Measurements from ENCODE around the gene WARS2.

The WARS2 gene

GRCh38 chr1:119011116-119011515 is 129.3 kb downstream of the WARS2 start:
- no peak for DNase-seq

- no peak for DNase-seq
Observed at GRCh38 chr1:119010201-119010600, 130.3 kb downstream of the WARS2 start.

GRCh38 chr1:119009312-119009655 is 131.2 kb downstream of the WARS2 start:
- DNase-seq, result no peak

GRCh38 chr1:119008483-119009311 is 131.8 kb downstream of the WARS2 start:
- peak; percentile 49 for DNase-seq

GRCh38 chr1:119007670-119008482 is 132.6 kb downstream of the WARS2 start:
- no peak for DNase-seq

- no peak for DNase-seq
Observed at GRCh38 chr1:119007339-119007669, 133.1 kb downstream of the WARS2 start.

- no peak for DNase-seq
Observed at GRCh38 chr1:119006406-119007279, 133.8 kb downstream of the WARS2 start.

- no peak for DNase-seq
Observed at GRCh38 chr1:119005724-119006405, 134.6 kb downstream of the WARS2 start.

GRCh38 chr1:119004781-119005180 is 135.7 kb downstream of the WARS2 start:
- no peak for DNase-seq

- DNase-seq, result no peak
Observed at GRCh38 chr1:119004129-119004527, 136.3 kb downstream of the WARS2 start.

GRCh38 chr1:119003413-119004128 is 136.9 kb downstream of the WARS2 start:
- DNase-seq, result no peak

- DNase-seq, result no peak
Observed at GRCh38 chr1:119002028-119002686, 138.3 kb downstream of the WARS2 start.

- no peak for DNase-seq
Observed at GRCh38 chr1:119001181-119002027, 139.0 kb downstream of the WARS2 start.

- no peak for DNase-seq
Observed at GRCh38 chr1:119000371-119001180, 139.9 kb downstream of the WARS2 start.

GRCh38 chr1:118999348-119000071 is 140.9 kb downstream of the WARS2 start:
- DNase-seq, result no peak

- no peak for DNase-seq
Observed at GRCh38 chr1:118998171-118998570, 142.3 kb downstream of the WARS2 start.

GRCh38 chr1:118997225-118997624 is 143.2 kb downstream of the WARS2 start:
- no peak for DNase-seq

GRCh38 chr1:118995312-118996016 is 145.0 kb downstream of the WARS2 start:
- peak; percentile 9 for DNase-seq

Measured in activated CD4-positive, alpha-beta T cell treated with anti-CD3 and anti-CD28 coated beads, Interleukin-10, Interleukin-2, amounts not matched to agents 100 ng/mL and 50 ng/mL, durations not matched to agents 16 hours and 8 hours (primary cell).